Mammary epithelial cell (primary cell): Measurements from ENCODE around the gene ALX1.

Experiments used
- CTCF ChIP-seq, 2 donors: IDR thresholded peaks in 1 of 2; conservative IDR thresholded peaks in 1 of 2; 2 replicates each; pipeline ENCODE4 v1.5.1; 2011 to 2012; ENCODE audit warnings: inconsistent platforms in 2 of 2, low read length in 2 of 2, mild to moderate bottlenecking in 2 of 2, control low read depth in 1 of 2, low read depth in 1 of 2; ENCODE audit not compliant: insufficient read depth in 1 of 2; ENCODE audit errors: extremely low read depth in 1 of 2
- EZH2 ChIP-seq: IDR thresholded peaks from 2 replicates; pipeline ENCODE4 v1.6.1; 2012; ENCODE audit warnings: low read length, inconsistent platforms, borderline replicate concordance

- no peak for TF ChIP-seq EZH2
- no peak for TF ChIP-seq CTCF (conservative IDR thresholded peaks at IDR 0.05 in 1 of 2, IDR thresholded peaks at IDR 0.05 in 1 of 2; ENCODE audit: extremely low read depth in 1 of 2, insufficient read depth in 1 of 2, low read depth in 1 of 2, low read length in 2 of 2)
These were observed 19.0 kb downstream of the ALX1 start for GRCh38 chr12:85299053-85299452.
